Mesendoderm (in vitro differentiated cells): Measurements from ENCODE around the gene THSD7A.
A peak's percentile ranks its signal among the peaks of the same experiment; 100 is the strongest.

Experiments
- DNase-seq: peaks from one replicate; pipeline ENCODE4 v3.0.0; 2013
- H2AK5ac ChIP-seq: 2 replicates; pipeline ENCODE4 v1.6.1; 2013; ENCODE audit warnings: low read length, inconsistent platforms
- H2BK120ac ChIP-seq: 2 replicates; pipeline ENCODE4 v1.6.1; 2013; ENCODE audit warnings: low read depth, mild to moderate bottlenecking, low read length, moderate library complexity, mixed read lengths
- H2BK15ac ChIP-seq: replicated peaks from 2 replicates; pipeline ENCODE4 v1.6.1; 2013; ENCODE audit warnings: low read depth, mild to moderate bottlenecking, moderate library complexity
- H2BK5ac ChIP-seq: 2 replicates; pipeline ENCODE4 v1.6.1; 2013; ENCODE audit warnings: low read length, inconsistent platforms
- H3K18ac ChIP-seq: 2 replicates; pipeline ENCODE4 v1.6.1; 2013; ENCODE audit warnings: mild to moderate bottlenecking, low read length, mixed read lengths
- H3K23ac ChIP-seq: one replicate; pipeline ENCODE4 v1.6.1; 2013; ENCODE audit warnings: low read length
- H3K27ac ChIP-seq: 2 replicates; pipeline ENCODE4 v1.5.1; 2013; ENCODE audit warnings: low read depth, mild to moderate bottlenecking, inconsistent platforms, low read length, moderate library complexity
- H3K27me3 ChIP-seq: 2 replicates; pipeline ENCODE4 v1.6.1; 2013; ENCODE audit warnings: low read length, control low read depth, mild to moderate bottlenecking, inconsistent platforms; ENCODE audit not compliant: insufficient read depth, poor library complexity
- H3K36me3 ChIP-seq: 2 replicates; pipeline ENCODE4 v1.6.1; 2013; ENCODE audit warnings: low read length, inconsistent platforms; ENCODE audit not compliant: control insufficient read depth, insufficient read depth
- H3K4ac ChIP-seq: one replicate; pipeline ENCODE4 v1.6.1; 2013; ENCODE audit warnings: low read depth, mild to moderate bottlenecking, low read length, moderate library complexity
- H3K4me1 ChIP-seq: 2 replicates; pipeline ENCODE4 v1.6.1; 2013; ENCODE audit warnings: low read depth, low read length, inconsistent platforms; ENCODE audit not compliant: control insufficient read depth
- H3K4me2 ChIP-seq: 2 replicates; pipeline ENCODE4 v1.6.1; 2013; ENCODE audit warnings: low read length
- H3K4me3 ChIP-seq: 2 replicates; pipeline ENCODE4 v1.5.1; 2013; ENCODE audit warnings: mild to moderate bottlenecking, low read length
- H3K56ac ChIP-seq: one replicate; pipeline ENCODE4 v1.6.1; 2013; ENCODE audit warnings: low read length
- H3K79me1 ChIP-seq: 2 replicates; pipeline ENCODE4 v1.6.1; 2013; ENCODE audit warnings: low read length, inconsistent platforms
- H3K79me2 ChIP-seq: 2 replicates; pipeline ENCODE4 v1.6.1; 2013; ENCODE audit warnings: mild to moderate bottlenecking, low read length; ENCODE audit not compliant: control insufficient read depth, insufficient read depth
- H3K9ac ChIP-seq: 2 replicates; pipeline ENCODE4 v1.6.1; 2013; ENCODE audit warnings: low read length, inconsistent platforms
- H4K5ac ChIP-seq: one replicate; pipeline ENCODE4 v1.6.1; 2013; ENCODE audit warnings: low read length
- H4K8ac ChIP-seq: one replicate; pipeline ENCODE4 v1.6.1; 2013; ENCODE audit warnings: low read depth, mild to moderate bottlenecking, control low read depth, low read length, moderate library complexity
- WGBS: extraction: QIAGEN DNeasy Blood & Tissue Kit; methylation state at CpG from one replicate; pipeline ENCODE4 v1.1.7; 2013; ENCODE audit warnings: low lambda C conversion rate, missing lambda C conversion rate; ENCODE audit not compliant: insufficient coverage; ENCODE audit errors: extremely low coverage; 5-methylcytosine and 5-hydroxymethylcytosine counted together

THSD7A gene

GRCh38 chr7:11858026-11858425 lies 26.0 kb upstream of the THSD7A start:
- Histone ChIP-seq H2AK5ac (no peak overlapping the region), H4K5ac (no peak overlapping the region), H3K79me1 (no peaks in the 10 kb centered on the region), H3K4ac (no peak overlapping the region), H3K4me1 (no peaks in the 10 kb centered on the region), H3K18ac (no peak overlapping the region), H3K23ac (no peak overlapping the region), H3K56ac (no peak overlapping the region), H3K4me2 (no peak overlapping the region), H3K4me3 (no peak overlapping the region), H2BK120ac (no peak overlapping the region), H3K9ac (no peak overlapping the region), H3K27ac (no peak overlapping the region), H3K36me3 (no peaks in the 10 kb centered on the region), H2BK15ac (no peak overlapping the region), H3K27me3 (no peaks in the 10 kb centered on the region), H3K79me2 (no peaks in the 10 kb centered on the region), H4K8ac (no peak overlapping the region), H2BK5ac (no peak overlapping the region)
- DNase-seq: no peak
- WGBS: no CpG with 5 or more reads among the region's 2 CpGs

GRCh38 chr7:11848251-11848650 lies 16.3 kb upstream of the THSD7A start:
- H3K4ac ChIP-seq: no peak overlapping the region
- H2AK5ac ChIP-seq: no peak overlapping the region
- H3K79me1 ChIP-seq: no peaks in the 10 kb centered on the region
- no peak overlapping the region for H4K5ac ChIP-seq
- no CpG with 5 or more reads among the region's 3 CpGs for WGBS
- no peaks in the 10 kb centered on the region for H3K36me3 ChIP-seq
- no peaks in the 10 kb centered on the region for H3K4me1 ChIP-seq
- no peak overlapping the region for H3K27ac ChIP-seq
- no peak overlapping the region for H3K23ac ChIP-seq
- H2BK120ac ChIP-seq: no peak overlapping the region
- peak; percentile 31 for DNase-seq
- H4K8ac ChIP-seq: no peak overlapping the region
- H3K27me3 ChIP-seq: no peaks in the 10 kb centered on the region
- no peak overlapping the region for H3K56ac ChIP-seq
- no peak overlapping the region for H3K4me2 ChIP-seq
- H3K4me3 ChIP-seq: no peak overlapping the region
- H2BK15ac ChIP-seq: no peak overlapping the region
- H3K18ac ChIP-seq: no peak overlapping the region
- H2BK5ac ChIP-seq: no peak overlapping the region
- H3K79me2 ChIP-seq: no peaks in the 10 kb centered on the region
- H3K9ac ChIP-seq: no peak overlapping the region

- Histone ChIP-seq H3K4ac (no peak overlapping the region), H3K79me1 (no peaks in the 10 kb centered on the region), H3K56ac (no peak overlapping the region), H3K4me2 (no peak overlapping the region), H3K79me2 (no peaks in the 10 kb centered on the region), H3K9ac (no peak overlapping the region), H3K4me1 (no peaks in the 10 kb centered on the region), H2AK5ac (no peak overlapping the region), H2BK5ac (no peak overlapping the region), H4K5ac (no peak overlapping the region), H3K18ac (no peak overlapping the region), H3K4me3 (no peak overlapping the region), H4K8ac (no peak overlapping the region), H2BK120ac (no peak overlapping the region), H3K23ac (no peak overlapping the region), H3K27me3 (no peaks in the 10 kb centered on the region), H3K36me3 (no peaks in the 10 kb centered on the region), H3K27ac (no peak overlapping the region), H2BK15ac (no peak overlapping the region)
- WGBS: no CpG with 5 or more reads among the region's 2 CpGs
- DNase-seq: no peak
These were observed 15.3 kb upstream of the THSD7A start for GRCh38 chr7:11847336-11847735.

GRCh38 chr7:11846361-11846955 lies 14.5 kb upstream of the THSD7A start:
- Histone ChIP-seq H3K79me2 (no peaks in the 10 kb centered on the region), H3K4me3 (no peak overlapping the region), H3K56ac (no peak overlapping the region), H3K23ac (no peak overlapping the region), H2BK15ac (no peak overlapping the region), H2AK5ac (no peak overlapping the region), H2BK120ac (no peak overlapping the region), H3K18ac (no peak overlapping the region), H3K36me3 (no peaks in the 10 kb centered on the region), H3K4me1 (no peaks in the 10 kb centered on the region), H3K4ac (no peak overlapping the region), H4K8ac (no peak overlapping the region), H3K27me3 (no peaks in the 10 kb centered on the region), H3K9ac (no peak overlapping the region), H2BK5ac (no peak overlapping the region), H3K27ac (no peak overlapping the region), H3K79me1 (no peaks in the 10 kb centered on the region), H3K4me2 (no peak overlapping the region), H4K5ac (no peak overlapping the region)
- DNase-seq: no peak
- WGBS: no CpG with 5 or more reads among the region's 5 CpGs

GRCh38 chr7:11843113-11843765 lies 11.2 kb upstream of the THSD7A start:
- no peak overlapping the region for H3K18ac ChIP-seq
- H3K23ac ChIP-seq: no peak overlapping the region
- H2BK120ac ChIP-seq: no peak overlapping the region
- no peak overlapping the region for H3K4ac ChIP-seq
- no peak for DNase-seq
- H3K9ac ChIP-seq: no peak overlapping the region
- no peak overlapping the region for H3K56ac ChIP-seq
- H3K79me2 ChIP-seq: no peaks in the 10 kb centered on the region
- H3K79me1 ChIP-seq: no peaks in the 10 kb centered on the region
- no peak overlapping the region for H3K27ac ChIP-seq
- no peaks in the 10 kb centered on the region for H3K4me1 ChIP-seq
- no peak overlapping the region for H3K4me3 ChIP-seq
- H3K4me2 ChIP-seq: no peak overlapping the region
- H4K5ac ChIP-seq: no peak overlapping the region
- H2BK5ac ChIP-seq: no peak overlapping the region
- no peak overlapping the region for H2AK5ac ChIP-seq
- H3K27me3 ChIP-seq: no peaks in the 10 kb centered on the region
- H2BK15ac ChIP-seq: no peak overlapping the region
- no peaks in the 10 kb centered on the region for H3K36me3 ChIP-seq
- H4K8ac ChIP-seq: no peak overlapping the region
- no CpG with 5 or more reads among the region's 1 CpG for WGBS

GRCh38 chr7:11841657-11842056 lies 9.7 kb upstream of the THSD7A start:
- Histone ChIP-seq H3K4me1 (no peaks in the 10 kb centered on the region), H2BK15ac (no peak overlapping the region), H3K9ac (no peak overlapping the region), H3K23ac (no peak overlapping the region), H3K36me3 (no peaks in the 10 kb centered on the region), H3K18ac (no peak overlapping the region), H3K27me3 (no peaks in the 10 kb centered on the region), H3K4me2 (no peak overlapping the region), H3K4me3 (no peak overlapping the region), H3K56ac (no peak overlapping the region), H3K79me1 (no peaks in the 10 kb centered on the region), H2BK120ac (no peak overlapping the region), H4K5ac (no peak overlapping the region), H4K8ac (no peak overlapping the region), H3K27ac (no peak overlapping the region), H3K4ac (no peak overlapping the region), H2BK5ac (no peak overlapping the region), H3K79me2 (no peaks in the 10 kb centered on the region), H2AK5ac (no peak overlapping the region)
- no peak for DNase-seq
